Caco-2 (cell line): ENCODE results near the gene INAVA. TPM values are rescaled to one million over a fixed set of nuclear protein-coding genes. Genes with fewer than 3 reads are reported as not detected.

Experiments used
- BruUV-seq: library from RNA; stranded (reverse); fragments of 400-500 nt; replicated peaks from 2 replicates; lab custom pipeline; 2021; lab: Mats Ljungman, UMichigan
- CTCF ChIA-PET: fragments of 300-600 bp; sonication (Branson Sonifier 250); formaldehyde crosslinking; loops from one replicate; lab custom pipeline; 2022; ENCODE audit warnings: antibody characterized with exemption; lab: Charles Lee
- POLR2A ChIA-PET: fragments of 300-600 bp; sonication (Branson Sonifier 250); formaldehyde crosslinking; loops from one replicate; lab custom pipeline; 2022; ENCODE audit warnings: antibody characterized with exemption; lab: Charles Lee
- DNase-seq, 2 experiments: peaks; one replicate each; pipeline versions ENCODE4 v3.0.0 to v3.0.0-alpha.2; 2020 to 2022
- H3K27me3 ChIP-seq: replicated peaks from 2 replicates; pipeline ENCODE4 v1.6.0; 2011; ENCODE audit warnings: low read length; ENCODE audit not compliant: control insufficient read depth, insufficient read depth
- H3K36me3 ChIP-seq: 2 replicates; pipeline ENCODE4 v1.5.1; 2011; ENCODE audit warnings: low read length; ENCODE audit not compliant: control insufficient read depth, insufficient read depth
- H3K4me1 ChIP-seq: fragments of 250-450 bp; sonication (Bioruptor Pico); 2 replicates; pipeline ENCODE4 v1.5.1; 2020; ENCODE audit warnings: mild to moderate bottlenecking
- H3K4me3 ChIP-seq: 2 replicates; pipeline ENCODE4 v1.5.1; 2011; ENCODE audit warnings: low read depth, mild to moderate bottlenecking, control low read depth, low read length
- H3K9me3 ChIP-seq: fragments of 250-450 bp; sonication (Bioruptor Pico); 2 replicates; pipeline ENCODE4 v1.5.1; 2020; ENCODE audit warnings: mild to moderate bottlenecking, moderate library complexity
- H3K27ac Mint-ChIP-seq: one replicate; pipeline ENCODE4 v1.8.0; 2022; ENCODE audit warnings: mixed read lengths; ENCODE audit not compliant: unreplicated experiment
- H3K27me3 Mint-ChIP-seq: one replicate; pipeline ENCODE4 v1.8.0; 2022; ENCODE audit warnings: mixed read lengths; ENCODE audit not compliant: insufficient read depth, unreplicated experiment
- H3K36me3 Mint-ChIP-seq: one replicate; pipeline ENCODE4 v1.8.0; 2022; ENCODE audit warnings: mild to moderate bottlenecking, mixed read lengths; ENCODE audit not compliant: insufficient read depth, unreplicated experiment
- H3K4me1 Mint-ChIP-seq: one replicate; pipeline ENCODE4 v1.8.0; 2022; ENCODE audit warnings: low read depth, mixed read lengths; ENCODE audit not compliant: unreplicated experiment
- H3K4me3 Mint-ChIP-seq: one replicate; pipeline ENCODE4 v1.8.0; 2022; ENCODE audit warnings: mild to moderate bottlenecking, moderate library complexity, mixed read lengths; ENCODE audit not compliant: unreplicated experiment
- H3K9me3 Mint-ChIP-seq: one replicate; pipeline ENCODE4 v1.8.0; 2022; ENCODE audit warnings: mixed read lengths; ENCODE audit not compliant: unreplicated experiment
- CTCF ChIP-seq, 2 experiments: fragments of 200-600 bp in 1 of 2; IDR thresholded peaks; 1 replicate in 1 of 2; 2 replicates in 1 of 2; pipeline versions ENCODE4 v1.5.1 to v1.8.0; 2011 to 2022; ENCODE audit warnings: antibody characterized with exemption in 1 of 2, control low read depth in 1 of 2, inconsistent platforms in 1 of 2, low read depth in 1 of 2, low read length in 1 of 2, mild to moderate bottlenecking in 1 of 2, moderate library complexity in 1 of 2; ENCODE audit not compliant: insufficient read depth in 1 of 2, severe bottlenecking in 1 of 2, unreplicated experiment in 1 of 2
- intact Hi-C: fragments of 100-400 bp; cut with micrococcal nuclease; formaldehyde crosslinking; loops from one replicate; pipeline ENCODE4 v1.10.0; 2022; ENCODE audit not compliant: unreplicated experiment
- total RNA-seq: library from RNA; stranded (reverse); gene quantifications from 2 replicates; pipeline ENCODE4 v1.2.3, GENCODE V29; 2022

INAVA gene
- total RNA-seq, 1 experiment from 2014 or later = 123 TPM

- CTCF ChIA-PET = no interaction called here
- no peaks in the 10 kb centered on the region for H3K4me1 Mint-ChIP-seq
- Histone ChIP-seq H3K4me1 (no peaks in the 10 kb centered on the region), H3K36me3 (no peaks in the 10 kb centered on the region), H3K9me3 (no peaks in the 10 kb centered on the region), H3K27me3 (no peaks in the 10 kb centered on the region), H3K4me3 (no peak overlapping the region)
- H3K27ac Mint-ChIP-seq = no peak overlapping the region
- H3K36me3 Mint-ChIP-seq = peaks cover 7% of the 10 kb centered on the region
- intact Hi-C loops = no loop called here
- TF ChIP-seq CTCF (IDR thresholded peaks at IDR 0.05; ENCODE audit: insufficient read depth in 1 of 2, low read depth in 1 of 2, low read length in 1 of 2, severe bottlenecking in 1 of 2, unreplicated experiment in 1 of 2) = no peak
- no peak overlapping the region for H3K4me3 Mint-ChIP-seq
- H3K27me3 Mint-ChIP-seq = no peaks in the 10 kb centered on the region
- POLR2A ChIA-PET = no interaction called here
- DNase-seq = no peak
- no TSS peak for BruUV-seq
- H3K9me3 Mint-ChIP-seq = no peaks in the 10 kb centered on the region
Observed at GRCh38 chr1:200869376-200869752, 25.3 kb upstream of the INAVA start.

GRCh38 chr1:200869753-200870391, 24.8 kb upstream of the INAVA start:
- H3K27me3 ChIP-seq = no peaks in the 10 kb centered on the region
- no peak for TF ChIP-seq CTCF (IDR thresholded peaks at IDR 0.05; ENCODE audit: insufficient read depth in 1 of 2, low read depth in 1 of 2, low read length in 1 of 2, severe bottlenecking in 1 of 2, unreplicated experiment in 1 of 2)
- H3K4me3 ChIP-seq = no peak overlapping the region
- CTCF ChIA-PET = no interaction called here
- intact Hi-C loops = no loop called here
- H3K9me3 ChIP-seq = no peaks in the 10 kb centered on the region
- no peaks in the 10 kb centered on the region for H3K9me3 Mint-ChIP-seq
- POLR2A ChIA-PET = interaction anchor here (0.5 kb wide), 1 partner anchor 12 kb away, joined by 5 read pairs; no protein-coding TSS in a partner anchor
- no peak for DNase-seq
- no peaks in the 10 kb centered on the region for H3K4me1 ChIP-seq
- H3K4me3 Mint-ChIP-seq = no peak overlapping the region
- no TSS peak for BruUV-seq
- H3K36me3 Mint-ChIP-seq = peaks cover 7% of the 10 kb centered on the region
- no peaks in the 10 kb centered on the region for H3K27me3 Mint-ChIP-seq
- no peaks in the 10 kb centered on the region for H3K4me1 Mint-ChIP-seq
- H3K36me3 ChIP-seq = no peaks in the 10 kb centered on the region
- no peak overlapping the region for H3K27ac Mint-ChIP-seq

GRCh38 chr1:200872446-200873115, 22.1 kb upstream of the INAVA start, which contains the start of gene GPR25:
Gene GPR25 (plus strand): TSS chr1:200872981. CDS start chr1:200873038, 57 bp downstream.
- H3K27ac Mint-ChIP-seq = no peak within 1 kb of the TSS
- H3K36me3 ChIP-seq = no peaks in the 10 kb centered on the region
- no peak within 1 kb of the TSS for H3K4me3 Mint-ChIP-seq
- H3K27me3 Mint-ChIP-seq = no peaks in the 10 kb centered on the region
- POLR2A ChIA-PET = no interaction called here
- H3K9me3 ChIP-seq = no peaks in the 10 kb centered on the region
- BruUV-seq = no TSS peak
- no peak for TF ChIP-seq CTCF (IDR thresholded peaks at IDR 0.05; ENCODE audit: insufficient read depth in 1 of 2, low read depth in 1 of 2, low read length in 1 of 2, severe bottlenecking in 1 of 2, unreplicated experiment in 1 of 2)
- no peaks in the 10 kb centered on the region for H3K4me1 Mint-ChIP-seq
- H3K9me3 Mint-ChIP-seq = no peaks in the 10 kb centered on the region
- no peak within 1 kb of the TSS for H3K4me3 ChIP-seq
- intact Hi-C loops = no loop called here
- no peaks in the 10 kb centered on the region for H3K36me3 Mint-ChIP-seq
- H3K27me3 ChIP-seq = no peaks in the 10 kb centered on the region
- no peak for DNase-seq
- CTCF ChIA-PET = no interaction called here
- H3K4me1 ChIP-seq = no peaks in the 10 kb centered on the region
